Measurements from ENCODE around the gene EVI5L.

DNA sequence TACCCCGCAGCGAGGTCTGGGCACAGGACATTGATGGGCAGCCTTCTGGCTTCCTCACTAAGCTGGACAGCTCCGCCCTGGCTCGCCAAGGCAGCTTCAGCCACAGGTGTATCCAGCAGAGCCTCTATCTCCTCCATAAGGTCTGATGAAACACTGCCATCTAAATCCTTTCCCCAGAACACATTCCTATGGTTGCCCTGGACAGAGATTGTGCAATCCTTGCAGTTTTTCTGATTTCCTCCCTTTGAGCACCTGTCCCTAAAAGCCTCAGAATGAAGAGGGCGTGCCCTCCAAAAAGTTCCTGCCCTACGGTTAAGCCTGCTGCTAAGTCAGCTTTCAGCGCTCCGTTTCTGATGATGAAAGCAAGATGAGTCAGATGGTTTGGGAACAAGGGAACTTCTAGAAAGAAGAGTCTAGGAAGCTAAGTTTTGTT is 46.0 kb upstream of the EVI5L start:
- no peak for TF ChIP-seq TAF1 (conservative IDR thresholded peaks at IDR 0.05)
- no peak for TF ChIP-seq RAD21 (IDR thresholded peaks at IDR 0.05)
- TF ChIP-seq, protein P1, sequence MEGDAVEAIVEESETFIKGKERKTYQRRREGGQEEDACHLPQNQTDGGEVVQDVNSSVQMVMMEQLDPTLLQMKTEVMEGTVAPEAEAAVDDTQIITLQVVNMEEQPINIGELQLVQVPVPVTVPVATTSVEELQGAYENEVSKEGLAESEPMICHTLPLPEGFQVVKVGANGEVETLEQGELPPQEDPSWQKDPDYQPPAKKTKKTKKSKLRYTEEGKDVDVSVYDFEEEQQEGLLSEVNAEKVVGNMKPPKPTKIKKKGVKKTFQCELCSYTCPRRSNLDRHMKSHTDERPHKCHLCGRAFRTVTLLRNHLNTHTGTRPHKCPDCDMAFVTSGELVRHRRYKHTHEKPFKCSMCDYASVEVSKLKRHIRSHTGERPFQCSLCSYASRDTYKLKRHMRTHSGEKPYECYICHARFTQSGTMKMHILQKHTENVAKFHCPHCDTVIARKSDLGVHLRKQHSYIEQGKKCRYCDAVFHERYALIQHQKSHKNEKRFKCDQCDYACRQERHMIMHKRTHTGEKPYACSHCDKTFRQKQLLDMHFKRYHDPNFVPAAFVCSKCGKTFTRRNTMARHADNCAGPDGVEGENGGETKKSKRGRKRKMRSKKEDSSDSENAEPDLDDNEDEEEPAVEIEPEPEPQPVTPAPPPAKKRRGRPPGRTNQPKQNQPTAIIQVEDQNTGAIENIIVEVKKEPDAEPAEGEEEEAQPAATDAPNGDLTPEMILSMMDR (IDR thresholded peaks at IDR 0.05; ENCODE audit: low read depth, low read length, missing input control) = no peak
